K562 (cell line): Measurements from ENCODE around the gene PIK3AP1. TPM values are rescaled to one million over a fixed set of nuclear protein-coding genes. Genes with fewer than 3 reads are reported as not detected.

Experiments used
- CBX1 ChIP-seq: sonication (generic); IDR thresholded peaks from 2 replicates; pipeline ENCODE4 v1.6.1; 2016; ENCODE audit warnings: antibody characterized with exemption, low read depth, mild to moderate bottlenecking
- KDM1A ChIP-seq, 2 experiments: fragments of 450-650 bp; IDR thresholded peaks; 2 replicates each; pipeline ENCODE4 v1.6.1; 2016; ENCODE audit warnings: mild to moderate bottlenecking in 2 of 2
- NCOR1 ChIP-seq: fragments of 450-650 bp; IDR thresholded peaks from 2 replicates; pipeline ENCODE4 v1.6.1; 2016; ENCODE audit warnings: mild to moderate bottlenecking, moderate library complexity
- PHB ChIP-seq: fragments of 250-450 bp; sonication (Bioruptor Pico); IDR thresholded peaks from 2 replicates; pipeline ENCODE4 v1.5.0; 2021
- PRPF4 ChIP-seq: fragments of 200-400 bp; formaldehyde crosslinking; IDR thresholded peaks from one replicate; pipeline ENCODE4 v1.6.1; 2017; ENCODE audit warnings: low read length, low read depth, mild to moderate bottlenecking; ENCODE audit not compliant: insufficient read depth, poor library complexity, severe bottlenecking
- SIN3A ChIP-seq, 2 experiments: fragments of 150-350 bp in 1 of 2; IDR thresholded peaks; 2 replicates each; pipeline ENCODE4 v1.6.1; 2011 to 2016; ENCODE audit warnings: borderline replicate concordance in 2 of 2, low read depth in 2 of 2, low read length in 2 of 2, mild to moderate bottlenecking in 2 of 2, moderate library complexity in 2 of 2; ENCODE audit not compliant: control insufficient read depth in 1 of 2
- SMAD4 ChIP-seq: fragments of 250-450 bp; sonication (Bioruptor Pico); conservative IDR thresholded peaks from 2 replicates; pipeline ENCODE4 v1.8.0; 2021; ENCODE audit warnings: inconsistent platforms, mild to moderate bottlenecking, moderate library complexity
- TEAD2 ChIP-seq: fragments of 450-650 bp; IDR thresholded peaks from 2 replicates; pipeline ENCODE4 v1.6.1; 2016; ENCODE audit warnings: missing genetic modification characterization, control low read depth, missing compliant biosample characterization
- TRIM24 ChIP-seq, 2 experiments: fragments of 450-650 bp; IDR thresholded peaks; 2 replicates each; pipeline ENCODE4 v1.6.1; 2016
- ZKSCAN3 ChIP-seq: fragments of 250-450 bp; sonication (Bioruptor Pico); IDR thresholded peaks from 2 replicates; pipeline ENCODE4 v1.4.0; 2020
- ZNF174 ChIP-seq: fragments of 250-450 bp; sonication (Bioruptor Pico); IDR thresholded peaks from 2 replicates; pipeline ENCODE4 v1.4.0; 2020; ENCODE audit warnings: mild to moderate bottlenecking
- ZNF311 ChIP-seq: fragments of 250-450 bp; sonication (Bioruptor Pico); IDR thresholded peaks from 2 replicates; pipeline ENCODE4 v1.4.0; 2020; ENCODE audit warnings: mild to moderate bottlenecking, moderate library complexity
- ZNF644 ChIP-seq: fragments of 200-800 bp; sonication (Bioruptor generic); IDR thresholded peaks from 2 replicates; pipeline ENCODE4 v1.6.1; 2016; ENCODE audit warnings: low read depth, missing genetic modification characterization, missing compliant biosample characterization
- ZNF695 ChIP-seq: fragments of 450-650 bp; formaldehyde crosslinking; IDR thresholded peaks from 2 replicates; pipeline ENCODE4 v1.4.0; 2020; ENCODE audit warnings: mild to moderate bottlenecking, moderate library complexity
- ZNF707 ChIP-seq: fragments of 250-450 bp; sonication (Bioruptor Pico); conservative IDR thresholded peaks from 2 replicates; pipeline ENCODE4 v1.8.0; 2022; ENCODE audit warnings: inconsistent platforms, mild to moderate bottlenecking, moderate library complexity
- polyA plus RNA-seq, 8 experiments: library from polyadenylated mRNA; depleted of rRNA in 4 of 8; stranded (reverse) in 5 of 8; unstranded in 3 of 8; fragments of >200 nt; fragmentation: Nextera tagmentation in 2 of 8; fragmentation: Illumina TruSeq in 1 of 8; extraction: Ambion mirVana in 2 of 8; extraction: Trizol in 1 of 8; gene quantifications; 2 replicates each; pipeline versions ENCODE4 v1.2.1 to v1.2.3, GENCODE V29; 2011 to 2014; ENCODE audit warnings: inconsistent platforms in 1 of 8, missing spikeins in 1 of 8
- total RNA-seq, 7 experiments: library from RNA; depleted of rRNA in 6 of 7; stranded (reverse); fragments of >200 nt in 6 of 7; fragmentation: Illumina TruSeq in 2 of 7; extraction: Trizol in 2 of 7; gene quantifications; 2 replicates each; pipeline versions ENCODE4 v1.2.1 to v1.2.3, GENCODE V29; 2011 to 2021; ENCODE audit warnings: low replicate concordance in 1 of 7
- TF ChIP-seq, protein P1 (sequence below): fragments of 450-650 bp; formaldehyde crosslinking; IDR thresholded peaks from 2 replicates; pipeline ENCODE4 v1.4.0; 2020; ENCODE audit warnings: mild to moderate bottlenecking, moderate library complexity
- TF ChIP-seq, protein P2 (sequence below): fragments of 250-450 bp; sonication (Bioruptor Pico); IDR thresholded peaks from 2 replicates; pipeline ENCODE4 v1.8.0; 2022; ENCODE audit warnings: inconsistent platforms

Gene PIK3AP1
- total and polyA plus RNA-seq, 9 of the 15 experiments (the other 6 are each of a cell fraction or from before 2014, with no cell fraction given) = 0.20 to 2.4 (median 1.4) TPM

DNA sequence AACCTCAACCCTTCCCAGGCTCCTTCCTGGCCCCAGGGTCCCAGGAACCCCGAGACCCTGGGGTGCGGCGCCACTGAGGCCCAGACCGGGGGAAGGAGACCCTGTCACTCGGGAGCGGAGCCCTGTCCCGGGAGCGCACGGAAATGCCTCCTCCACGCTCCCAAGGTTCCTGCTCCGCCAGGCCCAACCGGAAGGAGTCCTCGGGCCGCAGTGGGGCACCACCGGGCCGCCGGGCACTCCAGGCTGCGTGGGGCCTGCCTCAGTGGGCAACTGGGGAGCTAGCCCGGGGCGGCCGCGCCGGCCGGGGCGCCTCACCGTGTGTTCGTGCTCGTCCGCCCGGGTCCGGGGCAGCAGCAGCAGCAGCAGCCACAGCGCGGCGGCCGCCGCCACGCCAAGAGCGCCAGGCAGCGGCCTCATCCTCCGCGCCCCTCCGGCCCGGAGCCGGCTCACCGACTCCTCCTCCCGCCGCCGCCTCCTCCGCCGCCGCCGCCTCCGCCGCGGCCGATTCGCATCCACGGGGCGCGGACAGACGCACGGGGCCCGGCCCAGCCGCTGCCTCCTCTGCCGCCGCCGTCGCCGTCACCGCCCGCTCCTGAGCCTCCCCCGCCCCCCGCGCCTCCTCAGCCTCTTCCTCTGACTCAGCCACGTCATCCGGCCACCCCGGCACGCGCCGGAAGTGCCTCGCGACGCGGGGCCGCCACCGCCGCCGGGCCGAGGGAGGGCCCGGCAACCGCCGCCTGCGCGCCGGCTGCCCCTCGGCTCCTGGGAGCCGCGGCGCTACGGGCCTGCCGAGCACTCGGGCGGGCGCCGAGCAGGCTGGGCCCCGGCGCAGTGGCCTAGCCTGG, 133.7 kb downstream of the PIK3AP1 start, which contains the start of gene TM9SF3 (continued):
- TF ChIP-seq, protein P1, sequence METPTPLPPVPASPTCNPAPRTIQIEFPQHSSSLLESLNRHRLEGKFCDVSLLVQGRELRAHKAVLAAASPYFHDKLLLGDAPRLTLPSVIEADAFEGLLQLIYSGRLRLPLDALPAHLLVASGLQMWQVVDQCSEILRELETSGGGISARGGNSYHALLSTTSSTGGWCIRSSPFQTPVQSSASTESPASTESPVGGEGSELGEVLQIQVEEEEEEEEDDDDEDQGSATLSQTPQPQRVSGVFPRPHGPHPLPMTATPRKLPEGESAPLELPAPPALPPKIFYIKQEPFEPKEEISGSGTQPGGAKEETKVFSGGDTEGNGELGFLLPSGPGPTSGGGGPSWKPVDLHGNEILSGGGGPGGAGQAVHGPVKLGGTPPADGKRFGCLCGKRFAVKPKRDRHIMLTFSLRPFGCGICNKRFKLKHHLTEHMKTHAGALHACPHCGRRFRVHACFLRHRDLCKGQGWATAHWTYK (CRISPR knock-in tag) = no peak
- TF ChIP-seq ZNF695 (CRISPR knock-in tag) (no peak), PRPF4 (no peak), ZNF707 (no peak), ZNF174 (CRISPR knock-in tag) (no peak), KDM1A (IDR thresholded peaks at IDR 0.05) (no peak), ZNF311 (CRISPR knock-in tag) (no peak), ZNF644 (no peak), CBX1 (no peak; the same call in 1 of the 2 replicates), TRIM24 (IDR thresholded peaks at IDR 0.05) (peak in 1 of 2 experiments; percentile 80; a peak in 2 of 4 replicates), ZKSCAN3 (no peak), SIN3A (IDR thresholded peaks at IDR 0.05; ENCODE audit: borderline replicate concordance in 2 of 2, control insufficient read depth in 1 of 2, low read depth in 2 of 2, low read length in 2 of 2) (0 out of 4 replicates have a peak, but pooled peaks of 1 of the 2 experiments have one; percentile 33), PHB (CRISPR knock-in tag) (no peak), NCOR1 (0 out of 2 replicates have a peak, but pooled peaks have one; percentile 2), TEAD2 (tag) (no peak), SMAD4 (CRISPR knock-in tag) (peak; percentile 89)
- TF ChIP-seq, protein P2, sequence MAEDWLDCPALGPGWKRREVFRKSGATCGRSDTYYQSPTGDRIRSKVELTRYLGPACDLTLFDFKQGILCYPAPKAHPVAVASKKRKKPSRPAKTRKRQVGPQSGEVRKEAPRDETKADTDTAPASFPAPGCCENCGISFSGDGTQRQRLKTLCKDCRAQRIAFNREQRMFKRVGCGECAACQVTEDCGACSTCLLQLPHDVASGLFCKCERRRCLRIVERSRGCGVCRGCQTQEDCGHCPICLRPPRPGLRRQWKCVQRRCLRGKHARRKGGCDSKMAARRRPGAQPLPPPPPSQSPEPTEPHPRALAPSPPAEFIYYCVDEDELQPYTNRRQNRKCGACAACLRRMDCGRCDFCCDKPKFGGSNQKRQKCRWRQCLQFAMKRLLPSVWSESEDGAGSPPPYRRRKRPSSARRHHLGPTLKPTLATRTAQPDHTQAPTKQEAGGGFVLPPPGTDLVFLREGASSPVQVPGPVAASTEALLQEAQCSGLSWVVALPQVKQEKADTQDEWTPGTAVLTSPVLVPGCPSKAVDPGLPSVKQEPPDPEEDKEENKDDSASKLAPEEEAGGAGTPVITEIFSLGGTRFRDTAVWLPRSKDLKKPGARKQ (CRISPR knock-in tag) = no peak
